ENCODE results near the gene ZNF578. TPM values are rescaled to one million over a fixed set of nuclear protein-coding genes. Genes with fewer than 3 reads are reported as not detected.

Gene ZNF578
- total and polyA plus RNA-seq, 2 experiments from 2014 or later, result 1.3 to 2.2 TPM

- H3K4me2 ChIP-seq (ENCODE audit: unreplicated experiment), result no peak overlapping the region
- H3K27me3 ChIP-seq (replicated peaks; ENCODE audit: insufficient read depth), result no peaks in the 10 kb centered on the region
- DNase-seq, result no peak
- no peak overlapping the region for H3K9ac ChIP-seq
- no peaks in the 10 kb centered on the region for H3K9me2 ChIP-seq (ENCODE audit: insufficient read depth)
- in situ Hi-C loops (cut with MboI), result no loop called here
- H3K27ac ChIP-seq, result no peak overlapping the region
- no peaks in the 10 kb centered on the region for H3K9me3 ChIP-seq (ENCODE audit: low read depth)
- no peaks in the 10 kb centered on the region for H4K20me1 ChIP-seq (ENCODE audit: insufficient read depth)
- H3K4me1 ChIP-seq (ENCODE audit: insufficient read depth), result no peaks in the 10 kb centered on the region
- H2AFZ ChIP-seq, result no peak overlapping the region
- H3K79me2 ChIP-seq (ENCODE audit: insufficient read depth), result no peaks in the 10 kb centered on the region
- no peak for TF ChIP-seq EZH2 (IDR thresholded peaks at IDR 0.05; ENCODE audit: insufficient read depth, poor library complexity, severe bottlenecking)
- TF ChIP-seq EZH2phosphoT487 (IDR thresholded peaks at IDR 0.05; ENCODE audit: insufficient read depth, low read depth), result no peak
- no peaks in the 10 kb centered on the region for H3F3A ChIP-seq (ENCODE audit: insufficient read depth)
- no peaks in the 10 kb centered on the region for H3K36me3 ChIP-seq (ENCODE audit: low read depth)
- WGBS, 2 experiments (ENCODE audit: low coverage in 1 of 2, low lambda C conversion rate in 2 of 2, missing lambda C conversion rate in 2 of 2), result 3 to 12% methylated on average over 3 of the region's 3 CpGs
- no peak overlapping the region for H3K4me3 ChIP-seq
Observed at GRCh38 chr19:52442179-52442578, 11.2 kb upstream of the ZNF578 start.

DNA sequence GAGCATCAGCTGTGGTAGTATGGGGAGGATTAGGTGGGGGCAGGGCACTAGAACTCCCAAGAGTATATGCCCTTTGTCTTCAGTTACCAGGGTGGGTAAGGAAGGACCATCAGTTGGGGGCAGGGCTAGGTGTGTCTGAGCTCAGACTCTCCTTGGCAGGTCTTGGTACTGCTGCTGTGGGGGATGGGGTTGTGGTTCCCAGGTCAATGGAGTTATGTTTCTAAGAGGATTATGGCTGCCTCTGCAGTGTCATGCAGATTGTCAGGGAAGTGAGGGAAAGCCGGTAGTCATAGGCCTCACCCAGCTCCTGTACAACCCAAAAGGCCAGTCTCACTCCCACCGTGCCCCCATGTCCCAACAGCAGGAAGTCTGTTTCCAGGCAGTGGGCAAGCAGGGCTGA lies 8.8 kb upstream of the ZNF578 start:
- Histone ChIP-seq H3K27me3 (replicated peaks; ENCODE audit: insufficient read depth) (no peaks in the 10 kb centered on the region), H3F3A (ENCODE audit: insufficient read depth) (no peaks in the 10 kb centered on the region), H3K27ac (no peak overlapping the region), H3K4me1 (ENCODE audit: insufficient read depth) (no peaks in the 10 kb centered on the region), H3K9ac (no peak overlapping the region), H3K4me2 (ENCODE audit: unreplicated experiment) (no peak overlapping the region), H2AFZ (no peak overlapping the region), H3K9me3 (ENCODE audit: low read depth) (no peaks in the 10 kb centered on the region), H3K36me3 (ENCODE audit: low read depth) (no peaks in the 10 kb centered on the region), H3K4me3 (no peak overlapping the region), H4K20me1 (ENCODE audit: insufficient read depth) (no peaks in the 10 kb centered on the region), H3K79me2 (ENCODE audit: insufficient read depth) (no peaks in the 10 kb centered on the region), H3K9me2 (ENCODE audit: insufficient read depth) (no peaks in the 10 kb centered on the region)
- TF ChIP-seq EZH2 (IDR thresholded peaks at IDR 0.05; ENCODE audit: insufficient read depth, poor library complexity, severe bottlenecking), result no peak
- TF ChIP-seq EZH2phosphoT487 (IDR thresholded peaks at IDR 0.05; ENCODE audit: insufficient read depth, low read depth), result no peak
- in situ Hi-C loops (cut with MboI), result no loop called here
- WGBS, 2 experiments (ENCODE audit: low coverage in 1 of 2, low lambda C conversion rate in 2 of 2, missing lambda C conversion rate in 2 of 2), result 18 to 25% methylated on average over 2 of the region's 2 CpGs
- DNase-seq, result no peak

DNA sequence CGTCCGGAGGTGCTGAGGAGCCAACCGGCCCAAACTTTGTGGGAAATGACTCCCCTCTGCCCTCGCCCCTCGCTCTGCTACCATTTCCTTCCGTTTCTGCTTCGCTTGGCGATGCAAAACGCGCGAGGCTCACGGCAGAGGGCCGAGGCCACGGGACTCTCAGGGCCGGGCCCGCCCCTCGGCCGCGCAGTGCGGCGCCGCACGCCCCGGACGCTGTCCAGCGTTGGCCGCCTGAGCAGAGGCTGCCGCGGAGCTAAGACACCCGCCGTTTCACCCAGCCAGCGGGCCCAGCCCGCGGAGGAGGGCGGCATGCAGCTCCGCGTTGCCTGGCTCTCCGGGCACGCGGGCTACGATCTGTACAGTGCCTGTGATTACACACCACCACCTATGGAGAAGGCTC lies 2.1 kb upstream of the ZNF578 start:
- no peak for TF ChIP-seq EZH2phosphoT487 (IDR thresholded peaks at IDR 0.05; ENCODE audit: insufficient read depth, low read depth)
- TF ChIP-seq EZH2 (IDR thresholded peaks at IDR 0.05; ENCODE audit: insufficient read depth, poor library complexity, severe bottlenecking), result no peak
- Histone ChIP-seq H2AFZ (no peak overlapping the region), H3K4me1 (ENCODE audit: insufficient read depth) (no peaks in the 10 kb centered on the region), H3K9me2 (ENCODE audit: insufficient read depth) (no peaks in the 10 kb centered on the region), H3K27ac (no peak overlapping the region), H3F3A (ENCODE audit: insufficient read depth) (no peaks in the 10 kb centered on the region), H3K4me2 (ENCODE audit: unreplicated experiment) (no peak overlapping the region), H4K20me1 (ENCODE audit: insufficient read depth) (no peaks in the 10 kb centered on the region), H3K27me3 (replicated peaks; ENCODE audit: insufficient read depth) (no peaks in the 10 kb centered on the region), H3K36me3 (ENCODE audit: low read depth) (no peaks in the 10 kb centered on the region; the same call in 1 of the 2 replicates), H3K9me3 (ENCODE audit: low read depth) (no peaks in the 10 kb centered on the region), H3K4me3 (no peak overlapping the region), H3K9ac (no peak overlapping the region), H3K79me2 (ENCODE audit: insufficient read depth) (no peaks in the 10 kb centered on the region)
- 49 to 56% methylated on average over 41 of the region's 41 CpGs for WGBS, 2 experiments (ENCODE audit: low coverage in 1 of 2, low lambda C conversion rate in 2 of 2, missing lambda C conversion rate in 2 of 2)
- DNase-seq, result no peak
- in situ Hi-C loops (cut with MboI), result no loop called here

DNA sequence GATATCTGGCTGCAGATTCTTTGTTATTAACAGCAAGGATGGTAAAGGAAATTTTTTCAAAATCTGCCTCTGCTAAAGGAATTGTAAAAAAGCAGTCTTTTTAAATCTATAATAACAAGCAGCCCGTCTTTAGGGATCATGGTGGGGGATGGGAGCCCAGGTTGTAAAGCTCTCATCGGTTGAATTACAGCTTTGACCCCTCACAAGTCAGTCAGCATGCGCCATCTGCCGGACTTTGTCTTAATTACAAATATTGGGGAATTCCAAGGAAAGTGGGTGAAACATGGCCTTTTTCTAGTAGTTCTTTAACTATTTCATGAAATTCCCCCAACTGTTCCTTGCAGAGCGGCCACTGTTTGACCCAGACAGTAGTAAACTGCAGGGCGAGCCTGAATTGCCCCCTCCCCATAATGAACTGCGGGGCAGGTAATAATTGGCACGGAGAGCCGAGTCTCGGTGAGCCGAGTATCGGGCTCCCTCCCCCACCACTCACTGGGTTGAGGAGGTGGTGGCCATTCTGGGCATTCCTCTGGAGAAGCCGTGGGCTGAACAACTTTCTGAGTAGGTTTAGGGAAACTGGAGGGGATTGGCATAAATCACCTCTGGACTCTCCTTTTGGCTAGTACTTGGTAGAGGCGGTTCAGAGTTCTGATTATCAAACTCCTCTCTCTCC lies 11.6 kb downstream of the ZNF578 start:
- no peak overlapping the region for H3K9ac ChIP-seq
- H3K4me1 ChIP-seq (ENCODE audit: insufficient read depth), result no peaks in the 10 kb centered on the region
- peaks cover 4% of the 10 kb centered on the region; the same call in 1 of the 2 replicates for H3K36me3 ChIP-seq (ENCODE audit: low read depth)
- TF ChIP-seq EZH2phosphoT487 (IDR thresholded peaks at IDR 0.05; ENCODE audit: insufficient read depth, low read depth) (no peak), EZH2 (IDR thresholded peaks at IDR 0.05; ENCODE audit: insufficient read depth, poor library complexity, severe bottlenecking) (no peak)
- WGBS, 2 experiments (ENCODE audit: low coverage in 1 of 2, low lambda C conversion rate in 2 of 2, missing lambda C conversion rate in 2 of 2), result 81 to 84% methylated on average over 14 of the region's 14 CpGs
- H3K4me3 ChIP-seq, result no peak overlapping the region
- H3K27ac ChIP-seq, result no peak overlapping the region
- no peaks in the 10 kb centered on the region for H3K9me2 ChIP-seq (ENCODE audit: insufficient read depth)
- no peaks in the 10 kb centered on the region for H3K27me3 ChIP-seq (replicated peaks; ENCODE audit: insufficient read depth)
- peaks cover 6% of the 10 kb centered on the region for H3K9me3 ChIP-seq (ENCODE audit: low read depth)
- in situ Hi-C loops (cut with MboI), result no loop called here
- no peaks in the 10 kb centered on the region for H3F3A ChIP-seq (ENCODE audit: insufficient read depth)
- DNase-seq, result peak; percentile 1
- no peak overlapping the region for H3K4me2 ChIP-seq (ENCODE audit: unreplicated experiment)
- 0 out of 2 replicates have a peak, but pooled peaks cover 2% of the 10 kb centered on the region for H3K79me2 ChIP-seq (ENCODE audit: insufficient read depth)
- no peaks in the 10 kb centered on the region for H4K20me1 ChIP-seq (ENCODE audit: insufficient read depth)
- H2AFZ ChIP-seq, result no peak overlapping the region

Measured in GM23248 (cell line).